IMR-90 (cell line): ENCODE measurements around the gene VPS13A. TPM values are rescaled to one million over a fixed set of nuclear protein-coding genes. Genes with fewer than 3 reads are reported as not detected.
A peak's percentile ranks its signal among the peaks of the same experiment; 100 is the strongest.

Source experiments
- ATAC-seq: fragments of 200-7000 bp; cut with Tn5 transposase; 2 replicates; pipeline ENCODE4 v1.9.1; 2020; ENCODE audit warnings: low read depth, mild to moderate bottlenecking, moderate library complexity
- BruUV-seq: library from RNA; stranded (reverse); fragments of 400-500 nt; replicated peaks from 2 replicates; lab custom pipeline; 2021; lab: Mats Ljungman, UMichigan
- CTCF ChIA-PET: fragments of 300-600 bp; formaldehyde crosslinking; extraction: SDS; loops from one replicate; lab custom pipeline; 2021; ENCODE audit warnings: antibody characterized with exemption; lab: Yijun Ruan, JAX
- POLR2A ChIA-PET: fragments of 300-600 bp; sonication (Branson Sonifier 250); formaldehyde crosslinking; loops from one replicate; lab custom pipeline; 2022; ENCODE audit warnings: antibody characterized with exemption; ENCODE audit not compliant: unreplicated experiment; lab: Charles Lee
- DNase-seq: peaks from one replicate; pipeline ENCODE4 v3.0.0; 2013
- H2AFZ ChIP-seq: replicated peaks from 2 replicates; pipeline ENCODE3; 2013; ENCODE audit warnings: low read length, mild to moderate bottlenecking; ENCODE audit not compliant: poor library complexity
- H2AK5ac ChIP-seq: 2 replicates; pipeline ENCODE4 v1.6.1; 2013; ENCODE audit warnings: low read depth, low read length, inconsistent platforms
- H2AK9ac ChIP-seq: replicated peaks from 2 replicates; pipeline ENCODE3; 2013; ENCODE audit warnings: mild to moderate bottlenecking, low read depth, low read length, moderate library complexity; ENCODE audit not compliant: poor library complexity
- H2BK120ac ChIP-seq: 2 replicates; pipeline ENCODE4 v1.6.1; 2013; ENCODE audit warnings: low read depth, low read length, inconsistent platforms
- H2BK15ac ChIP-seq: 3 replicates; pipeline ENCODE4 v1.6.1; 2013; ENCODE audit warnings: low read depth, low read length, inconsistent platforms
- H2BK20ac ChIP-seq: 2 replicates; pipeline ENCODE4 v1.6.1; 2013; ENCODE audit warnings: low read depth, mild to moderate bottlenecking, inconsistent platforms, low read length, moderate library complexity
- H2BK5ac ChIP-seq: 2 replicates; pipeline ENCODE4 v1.6.1; 2013; ENCODE audit warnings: mild to moderate bottlenecking, low read depth, low read length, inconsistent platforms; ENCODE audit not compliant: poor library complexity, severe bottlenecking
- H3K14ac ChIP-seq: replicated peaks from 2 replicates; pipeline ENCODE4 v1.6.1; 2013; ENCODE audit warnings: low read depth, low read length, inconsistent platforms
- H3K18ac ChIP-seq: 2 replicates; pipeline ENCODE4 v1.6.1; 2013; ENCODE audit warnings: low read depth, low read length, control low read depth
- H3K23ac ChIP-seq: 2 replicates; pipeline ENCODE4 v1.6.1; 2013; ENCODE audit warnings: low read depth, low read length, inconsistent platforms
- H3K27ac ChIP-seq: 2 replicates; pipeline ENCODE4 v1.5.1; 2013; ENCODE audit warnings: mild to moderate bottlenecking, control low read depth, low read length; ENCODE audit not compliant: insufficient read depth
- H3K27me3 ChIP-seq: 2 replicates; pipeline ENCODE4 v1.6.1; 2013; ENCODE audit warnings: low read length; ENCODE audit not compliant: control insufficient read depth, insufficient read depth
- H3K36me3 ChIP-seq: 2 replicates; pipeline ENCODE4 v1.6.1; 2013; ENCODE audit warnings: low read length, mixed read lengths; ENCODE audit not compliant: control insufficient read depth, insufficient read depth
- H3K4ac ChIP-seq: 2 replicates; pipeline ENCODE4 v1.6.1; 2013; ENCODE audit warnings: low read depth, low read length, inconsistent platforms
- H3K4me1 ChIP-seq: 2 replicates; pipeline ENCODE4 v1.6.1; 2013; ENCODE audit warnings: low read length, mixed read lengths; ENCODE audit not compliant: control insufficient read depth, insufficient read depth
- H3K4me2 ChIP-seq: 2 replicates; pipeline ENCODE4 v1.6.1; 2013; ENCODE audit warnings: low read depth, mild to moderate bottlenecking, control low read depth, low read length, moderate library complexity
- H3K4me3 ChIP-seq: 2 replicates; pipeline ENCODE4 v1.5.1; 2013; ENCODE audit warnings: low read depth, mild to moderate bottlenecking, control low read depth, low read length, moderate library complexity; ENCODE audit not compliant: insufficient read depth
- H3K56ac ChIP-seq: 2 replicates; pipeline ENCODE4 v1.6.1; 2013; ENCODE audit warnings: low read length, inconsistent platforms; ENCODE audit not compliant: insufficient read depth; ENCODE audit errors: extremely low read depth
- H3K79me1 ChIP-seq, 2 experiments: 2 replicates each; pipeline ENCODE4 v1.6.1; 2013; ENCODE audit warnings: low read length in 2 of 2, inconsistent platforms in 1 of 2, low read depth in 1 of 2
- H3K9ac ChIP-seq: 2 replicates; pipeline ENCODE4 v1.6.1; 2013; ENCODE audit warnings: low read depth, low read length, control low read depth
- H3K9me1 ChIP-seq: 2 replicates; pipeline ENCODE4 v1.6.1; 2013; ENCODE audit warnings: low read length, inconsistent platforms; ENCODE audit not compliant: insufficient read depth
- H3K9me3 ChIP-seq: 2 replicates; pipeline ENCODE4 v1.6.1; 2013; ENCODE audit warnings: low read length; ENCODE audit not compliant: control insufficient read depth, insufficient read depth
- H4K20me1 ChIP-seq: 2 replicates; pipeline ENCODE4 v1.6.1; 2013; ENCODE audit warnings: low read length, inconsistent platforms; ENCODE audit not compliant: insufficient read depth
- H4K5ac ChIP-seq: 2 replicates; pipeline ENCODE4 v1.6.1; 2013; ENCODE audit warnings: mild to moderate bottlenecking, low read depth, low read length, control low read depth
- H4K8ac ChIP-seq, 2 experiments: 2 replicates each; pipeline ENCODE4 v1.6.1; 2013; ENCODE audit warnings: low read depth in 2 of 2, low read length in 2 of 2, control low read depth in 1 of 2, inconsistent platforms in 1 of 2
- H4K91ac ChIP-seq: 2 replicates; pipeline ENCODE4 v1.6.1; 2013; ENCODE audit warnings: low read depth, low read length, inconsistent platforms; ENCODE audit not compliant: insufficient read depth
- CEBPB ChIP-seq: IDR thresholded peaks from 2 replicates; pipeline ENCODE4 v1.6.1; 2012; ENCODE audit warnings: low read depth, low read length, improper control_type of control experiment
- CHD1 ChIP-seq: IDR thresholded peaks from 2 replicates; pipeline ENCODE4 v1.6.1; 2012; ENCODE audit warnings: low read depth, low read length, improper control_type of control experiment
- FOS ChIP-seq: fragments of 150-350 bp; IDR thresholded peaks from 2 replicates; pipeline ENCODE4 v1.6.1; 2016; ENCODE audit warnings: low read depth, low read length
- MAFK ChIP-seq: IDR thresholded peaks from 2 replicates; pipeline ENCODE4 v1.6.1; 2012; ENCODE audit warnings: low read depth, low read length, improper control_type of control experiment
- MAZ ChIP-seq: IDR thresholded peaks from 2 replicates; pipeline ENCODE4 v1.6.1; 2012; ENCODE audit warnings: low read depth, mild to moderate bottlenecking, low read length, improper control_type of control experiment, moderate library complexity, borderline replicate concordance
- NFE2L2 ChIP-seq: fragments of 150-350 bp; IDR thresholded peaks from 2 replicates; pipeline ENCODE4 v1.6.1; 2016; ENCODE audit warnings: low read depth, mild to moderate bottlenecking, low read length
- RAD21 ChIP-seq: IDR thresholded peaks from 2 replicates; pipeline ENCODE4 v1.6.1; 2012; ENCODE audit warnings: low read length, improper control_type of control experiment
- RFX5 ChIP-seq: IDR thresholded peaks from 2 replicates; pipeline ENCODE4 v1.8.0; 2012; ENCODE audit warnings: low read depth, mild to moderate bottlenecking, low read length, moderate library complexity
- SMC3 ChIP-seq: fragments of 150-350 bp; IDR thresholded peaks from 2 replicates; pipeline ENCODE4 v1.6.1; 2016; ENCODE audit warnings: low read depth, mild to moderate bottlenecking, antibody characterized with exemption, low read length, moderate library complexity
- USF2 ChIP-seq: fragments of 150-350 bp; IDR thresholded peaks from 2 replicates; pipeline ENCODE4 v1.6.1; 2017; ENCODE audit warnings: mild to moderate bottlenecking, antibody characterized with exemption, low read length, low read depth
- WGBS, 2 experiments: methylation state at CpG; one replicate each; pipeline versions ENCODE4 v1.1.5 to v1.1.7; 2013; ENCODE audit warnings: missing lambda C conversion rate in 2 of 2; ENCODE audit not compliant: insufficient read length in 1 of 2; ENCODE audit errors: extremely low coverage in 2 of 2; 5-methylcytosine and 5-hydroxymethylcytosine counted together
- dilution Hi-C: fragments of 300-500 bp; cut with HindIII; formaldehyde crosslinking; loops from one replicate; pipeline ENCODE4 v1.14.3; 2018; ENCODE audit warnings: low sequenced_read_pairs; ENCODE audit not compliant: unreplicated experiment
- in situ Hi-C: fragments of 300-500 bp; cut with MboI; formaldehyde crosslinking; loops from 3 replicates; pipeline ENCODE4 v1.14.3; 2019; ENCODE audit warnings: low sequenced_read_pairs, inconsistent platforms, mixed read lengths
- intact Hi-C: fragments of 100-400 bp; cut with micrococcal nuclease; formaldehyde crosslinking; loops from 2 replicates; pipeline ENCODE4 v1.10.0; 2022
- polyA plus RNA-seq, 3 experiments: library from polyadenylated mRNA; depleted of rRNA; stranded (reverse); fragments of >200 nt; gene quantifications; 2 replicates each; pipeline ENCODE4 v1.2.3, GENCODE V29; 2012; ENCODE audit warnings: low replicate concordance in 1 of 3
- total RNA-seq: library from RNA; depleted of rRNA; stranded (reverse); fragments of >200 nt; gene quantifications from 2 replicates; pipeline ENCODE4 v1.2.3, GENCODE V29; 2012

Gene VPS13A
- total and polyA plus RNA-seq, 2 of the 4 experiments (the other 2 are of a cell fraction): 10.4 to 26.5 TPM

DNA sequence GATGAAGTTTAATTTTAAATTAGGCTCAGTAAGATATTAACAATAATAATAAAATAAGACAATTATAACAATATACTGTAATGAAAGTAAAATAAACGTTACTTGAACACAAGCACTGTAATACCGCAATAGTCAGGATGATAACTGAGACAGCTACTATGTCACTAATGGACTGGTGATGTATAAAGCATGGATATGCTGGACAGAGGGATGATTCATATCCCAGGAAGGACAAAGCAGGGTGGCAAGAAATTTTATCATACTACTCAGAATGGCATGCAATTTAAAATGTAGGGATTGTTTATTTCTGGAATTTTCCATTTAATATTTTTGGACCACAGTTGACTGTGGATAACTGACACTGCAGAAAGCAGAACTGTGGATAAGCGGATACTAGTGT, 196.9 kb downstream of the VPS13A start:
- H2AK5ac ChIP-seq: no peak overlapping the region
- no peak overlapping the region for H3K56ac ChIP-seq
- ATAC-seq: peak; percentile 76
- peak; percentile 60 for DNase-seq
- no CpG with 5 or more reads among the region's 3 CpGs for WGBS, 2 experiments
- no peak overlapping the region for H3K14ac ChIP-seq
- H4K20me1 ChIP-seq: no peaks in the 10 kb centered on the region
- ChIA-PET CTCF (no interaction called here), POLR2A (no interaction called here)
- H3K4ac ChIP-seq: no peak overlapping the region
- H3K27ac ChIP-seq: no peak overlapping the region
- no peak overlapping the region for H2BK15ac ChIP-seq
- H2AK9ac ChIP-seq: no peak overlapping the region
- no peak overlapping the region for H4K8ac ChIP-seq
- no peak for TF ChIP-seq CHD1
- no peak for TF ChIP-seq NFE2L2
- TF ChIP-seq RAD21: no peak
- TF ChIP-seq FOS: no peak
- TF ChIP-seq MAZ: no peak
- TF ChIP-seq USF2: no peak
- TF ChIP-seq MAFK: no peak
- TF ChIP-seq RFX5: no peak
- TF ChIP-seq CEBPB: no peak
- no peak for TF ChIP-seq SMC3
- H2BK120ac ChIP-seq: no peak overlapping the region
- H3K79me1 ChIP-seq: no peaks in the 10 kb centered on the region
- no peaks in the 10 kb centered on the region for H3K27me3 ChIP-seq
- H4K5ac ChIP-seq: no peak overlapping the region
- no peak overlapping the region for H2BK5ac ChIP-seq
- H3K23ac ChIP-seq: no peak overlapping the region
- H3K4me3 ChIP-seq: no peak overlapping the region
- dilution Hi-C loops (no loop called here), intact Hi-C loops (no loop called here), in situ Hi-C loops (no loop called here)
- H3K9me1 ChIP-seq: peaks cover 4% of the 10 kb centered on the region; the same call in 1 of the 2 replicates
- H2AFZ ChIP-seq: no peak overlapping the region
- no peak overlapping the region for H3K18ac ChIP-seq
- no peak overlapping the region for H2BK20ac ChIP-seq
- BruUV-seq: no TSS peak
- H3K4me2 ChIP-seq: no peak overlapping the region
- no peaks in the 10 kb centered on the region for H3K9me3 ChIP-seq
- no peak overlapping the region for H4K91ac ChIP-seq
- peaks cover 11% of the 10 kb centered on the region for H3K36me3 ChIP-seq
- H3K4me1 ChIP-seq: no peaks in the 10 kb centered on the region
- H3K9ac ChIP-seq: no peak overlapping the region
